ENCODE measurements around the gene DENND1A. TPM values are rescaled to one million over a fixed set of nuclear protein-coding genes. Genes with fewer than 3 reads are reported as not detected.

Gene DENND1A
- total RNA-seq, 1 donor from 2014 or later = 37.3 TPM

DNA sequence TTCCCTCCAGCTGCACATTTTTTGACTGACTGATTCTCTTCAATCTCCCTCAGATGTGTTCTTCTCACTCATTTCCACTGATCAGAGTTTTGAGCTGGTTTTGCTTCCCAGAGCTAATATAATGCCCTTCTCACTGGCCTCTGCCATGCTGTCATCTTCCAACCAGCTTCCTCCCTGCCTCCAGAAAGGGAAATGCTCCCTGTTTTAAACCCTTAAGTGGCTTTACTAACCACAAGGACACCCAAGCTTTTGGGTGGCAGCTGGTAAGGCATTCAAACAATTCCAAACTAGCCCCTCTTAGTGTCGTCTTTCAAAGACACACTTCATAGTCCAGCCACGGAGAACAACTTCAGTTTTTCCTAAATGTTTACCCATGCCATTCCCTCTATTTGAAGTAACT, 401.4 kb downstream of the DENND1A start:
- intact Hi-C loops (cut with DNase I) = no loop called here
- Histone ChIP-seq H3K9me3 (peaks cover 0 to 7% of the 10 kb centered on the region in 2 donors), H3K27ac (no peak overlapping the region), H3K4me1 (no peaks in the 10 kb centered on the region), H3K4me3 (no peak overlapping the region), H3K27me3 (no peaks in the 10 kb centered on the region), H3K36me3 (no peaks in the 10 kb centered on the region)
- TF ChIP-seq CTCF (IDR thresholded peaks at IDR 0.05) = no peak
- DNase-seq (ENCODE audit: low spot score in 2 of 2) = no peak

DNA sequence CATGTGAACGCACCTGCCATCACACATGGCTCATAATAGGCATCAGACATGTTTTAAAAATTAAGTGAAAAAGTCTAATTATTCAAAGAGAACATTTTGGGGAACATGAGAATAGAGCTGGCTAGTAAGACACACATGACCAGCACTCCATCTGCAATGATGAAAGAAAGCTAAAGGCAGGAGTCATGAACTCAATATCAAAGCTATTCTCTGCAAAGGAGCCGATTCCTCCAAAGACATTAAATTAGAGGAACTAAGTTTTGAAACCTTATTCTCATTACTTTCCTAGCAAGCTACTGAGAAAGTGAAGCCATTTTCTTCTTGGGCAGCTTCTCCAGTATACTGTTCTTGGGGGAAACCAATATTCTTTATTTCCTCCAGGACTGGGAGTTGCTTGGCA, 401.9 kb downstream of the DENND1A start:
- H3K4me1 ChIP-seq = no peaks in the 10 kb centered on the region
- TF ChIP-seq CTCF (IDR thresholded peaks at IDR 0.05) = no peak
- H3K4me3 ChIP-seq = no peak overlapping the region
- no peak overlapping the region for H3K27ac ChIP-seq
- no peaks in the 10 kb centered on the region for H3K36me3 ChIP-seq
- DNase-seq (ENCODE audit: low spot score in 2 of 2) = no peak
- peaks cover 0 to 7% of the 10 kb centered on the region in 2 donors for H3K9me3 ChIP-seq
- no peaks in the 10 kb centered on the region for H3K27me3 ChIP-seq
- intact Hi-C loops (cut with DNase I) = no loop called here

GRCh38 chr9:123525957-123526356, 404.0 kb downstream of the DENND1A start:
- DNase-seq (ENCODE audit: low spot score in 2 of 2) = no peak
- intact Hi-C loops (cut with DNase I) = no loop called here

GRCh38 chr9:123525424-123525823, 404.5 kb downstream of the DENND1A start:
- Histone ChIP-seq H3K27ac (no peak overlapping the region), H3K4me3 (no peak overlapping the region), H3K4me1 (no peaks in the 10 kb centered on the region), H3K9me3 (peaks cover 0 to 7% of the 10 kb centered on the region in 2 donors), H3K27me3 (no peaks in the 10 kb centered on the region), H3K36me3 (no peaks in the 10 kb centered on the region)
- intact Hi-C loops (cut with DNase I) = no loop called here
- no peak for TF ChIP-seq CTCF (IDR thresholded peaks at IDR 0.05)
- no peak for DNase-seq (ENCODE audit: low spot score in 2 of 2)

More at GRCh38 chr9:123525957-123526356, 404.0 kb downstream of the DENND1A start:
- no peak for TF ChIP-seq CTCF (IDR thresholded peaks at IDR 0.05)
- Histone ChIP-seq H3K27me3 (no peaks in the 10 kb centered on the region), H3K9me3 (peaks cover 0 to 7% of the 10 kb centered on the region in 2 donors), H3K4me3 (no peak overlapping the region), H3K36me3 (no peaks in the 10 kb centered on the region), H3K27ac (no peak overlapping the region), H3K4me1 (no peaks in the 10 kb centered on the region)

- no peak overlapping the region for H3K4me3 ChIP-seq
- intact Hi-C loops (cut with DNase I) = no loop called here
- no peaks in the 10 kb centered on the region for H3K36me3 ChIP-seq
- no peaks in the 10 kb centered on the region for H3K27me3 ChIP-seq
- no peak for DNase-seq (ENCODE audit: low spot score in 2 of 2)
- H3K4me1 ChIP-seq = no peaks in the 10 kb centered on the region
- peaks cover 0 to 1% of the 10 kb centered on the region in 2 donors for H3K9me3 ChIP-seq
- no peak overlapping the region for H3K27ac ChIP-seq
- no peak for TF ChIP-seq CTCF (IDR thresholded peaks at IDR 0.05)
These were observed 405.1 kb downstream of the DENND1A start for GRCh38 chr9:123524866-123525265.

- no peaks in the 10 kb centered on the region for H3K4me1 ChIP-seq
- no peak for TF ChIP-seq CTCF (IDR thresholded peaks at IDR 0.05)
- H3K36me3 ChIP-seq = no peaks in the 10 kb centered on the region
- DNase-seq (ENCODE audit: low spot score in 2 of 2) = no peak
- H3K27ac ChIP-seq = no peak overlapping the region
- H3K4me3 ChIP-seq = no peak overlapping the region
- no peaks in the 10 kb centered on the region for H3K9me3 ChIP-seq
- H3K27me3 ChIP-seq = no peaks in the 10 kb centered on the region
- intact Hi-C loops (cut with DNase I) = no loop called here
These were observed 406.1 kb downstream of the DENND1A start for GRCh38 chr9:123523845-123524244.

Measured in ascending aorta (tissue), 2 donors.